Type B pancreatic cell (in vitro differentiated cells): ENCODE results near the gene MEF2A. TPM values are rescaled to one million over a fixed set of nuclear protein-coding genes. Genes with fewer than 3 reads are reported as not detected.

Source experiments
- DNase-seq: peaks from one replicate; pipeline ENCODE4 v3.0.0; 2021; ENCODE audit warnings: mixed read lengths; ENCODE audit not compliant: unreplicated experiment; ENCODE audit errors: extremely low spot score
- H3K27ac Mint-ChIP-seq: 2 replicates; pipeline ENCODE4 v1.8.0; 2021; ENCODE audit warnings: mild to moderate bottlenecking, mixed read lengths
- H3K27me3 Mint-ChIP-seq: 2 replicates; pipeline ENCODE4 v1.8.0; 2021; ENCODE audit warnings: mixed read lengths
- H3K36me3 Mint-ChIP-seq: 2 replicates; pipeline ENCODE4 v1.8.0; 2021; ENCODE audit warnings: mixed read lengths
- H3K4me1 Mint-ChIP-seq: one replicate; pipeline ENCODE4 v1.8.0; 2021; ENCODE audit warnings: mixed read lengths; ENCODE audit not compliant: unreplicated experiment
- H3K4me3 Mint-ChIP-seq: 2 replicates; pipeline ENCODE4 v1.8.0; 2021; ENCODE audit warnings: mild to moderate bottlenecking, mixed read lengths
- H3K9me3 Mint-ChIP-seq: 2 replicates; pipeline ENCODE4 v1.8.0; 2021; ENCODE audit warnings: mixed read lengths
- total RNA-seq: library from RNA; stranded (reverse); gene quantifications from 2 replicates; pipeline ENCODE4 v1.2.1, GENCODE V29; 2021; ENCODE audit warnings: low replicate concordance
- TF ChIP-seq, protein P1 (sequence below): fragments of 200-600 bp; sonication (generic); conservative IDR thresholded peaks from 2 replicates; pipeline ENCODE4 v1.5.0; 2021; ENCODE audit warnings: antibody characterized with exemption, mild to moderate bottlenecking

Gene MEF2A
- total RNA-seq, 1 donor from 2014 or later, result 26.0 TPM

DNA sequence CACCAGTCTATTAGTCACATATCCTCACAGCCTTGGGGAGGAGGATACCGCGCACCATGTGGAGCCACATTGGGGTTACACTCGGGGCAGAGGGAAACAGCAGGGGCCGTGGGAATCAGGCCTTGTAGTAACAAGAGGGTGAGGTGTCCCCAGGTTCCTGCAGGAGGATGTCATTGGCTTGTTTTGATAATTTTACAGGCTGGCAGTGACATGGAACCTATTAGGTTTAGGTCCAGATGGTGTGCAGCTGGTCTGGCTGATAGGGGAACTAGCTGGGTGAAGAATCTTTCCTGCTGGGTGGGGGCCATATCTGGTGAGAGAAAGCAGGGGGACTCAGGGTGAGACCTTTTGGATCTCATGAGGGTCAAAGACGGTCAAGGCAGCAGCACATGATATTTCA is 9.8 kb upstream of the MEF2A start:
- peaks cover under 1% of the 10 kb centered on the region for H3K27me3 Mint-ChIP-seq

GRCh38 chr15:99556578-99556977 is 9.2 kb upstream of the MEF2A start:
- Mint-ChIP-seq H3K4me3 (no peak overlapping the region), H3K36me3 (no peaks in the 10 kb centered on the region), H3K9me3 (no peaks in the 10 kb centered on the region), H3K27me3 (peaks cover 3% of the 10 kb centered on the region), H3K4me1 (peaks cover 5% of the 10 kb centered on the region), H3K27ac (no peak overlapping the region)
- no peak for DNase-seq
- TF ChIP-seq, protein P1, sequence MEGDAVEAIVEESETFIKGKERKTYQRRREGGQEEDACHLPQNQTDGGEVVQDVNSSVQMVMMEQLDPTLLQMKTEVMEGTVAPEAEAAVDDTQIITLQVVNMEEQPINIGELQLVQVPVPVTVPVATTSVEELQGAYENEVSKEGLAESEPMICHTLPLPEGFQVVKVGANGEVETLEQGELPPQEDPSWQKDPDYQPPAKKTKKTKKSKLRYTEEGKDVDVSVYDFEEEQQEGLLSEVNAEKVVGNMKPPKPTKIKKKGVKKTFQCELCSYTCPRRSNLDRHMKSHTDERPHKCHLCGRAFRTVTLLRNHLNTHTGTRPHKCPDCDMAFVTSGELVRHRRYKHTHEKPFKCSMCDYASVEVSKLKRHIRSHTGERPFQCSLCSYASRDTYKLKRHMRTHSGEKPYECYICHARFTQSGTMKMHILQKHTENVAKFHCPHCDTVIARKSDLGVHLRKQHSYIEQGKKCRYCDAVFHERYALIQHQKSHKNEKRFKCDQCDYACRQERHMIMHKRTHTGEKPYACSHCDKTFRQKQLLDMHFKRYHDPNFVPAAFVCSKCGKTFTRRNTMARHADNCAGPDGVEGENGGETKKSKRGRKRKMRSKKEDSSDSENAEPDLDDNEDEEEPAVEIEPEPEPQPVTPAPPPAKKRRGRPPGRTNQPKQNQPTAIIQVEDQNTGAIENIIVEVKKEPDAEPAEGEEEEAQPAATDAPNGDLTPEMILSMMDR, result no peak

More for the DNA sequence above, 9.8 kb upstream of the MEF2A start:
- Mint-ChIP-seq H3K27ac (no peak overlapping the region), H3K4me1 (peaks cover 5% of the 10 kb centered on the region), H3K4me3 (no peak overlapping the region), H3K9me3 (no peaks in the 10 kb centered on the region), H3K36me3 (no peaks in the 10 kb centered on the region)
- no peak for DNase-seq
- TF ChIP-seq, protein P1, result no peak

GRCh38 chr15:99558084-99558483 is 7.7 kb upstream of the MEF2A start:
- TF ChIP-seq, protein P1, result no peak
- Mint-ChIP-seq H3K27ac (no peak overlapping the region), H3K36me3 (no peaks in the 10 kb centered on the region), H3K27me3 (peaks cover 8% of the 10 kb centered on the region), H3K9me3 (no peaks in the 10 kb centered on the region), H3K4me1 (peaks cover 5% of the 10 kb centered on the region), H3K4me3 (no peak overlapping the region)
- no peak for DNase-seq

GRCh38 chr15:99558571-99558970 is 7.2 kb upstream of the MEF2A start:
- TF ChIP-seq, protein P1, result no peak
- DNase-seq, result no peak
- H3K27me3 Mint-ChIP-seq, result peaks cover 8% of the 10 kb centered on the region
- peaks cover 6% of the 10 kb centered on the region for H3K4me1 Mint-ChIP-seq
- H3K4me3 Mint-ChIP-seq, result no peak overlapping the region
- no peaks in the 10 kb centered on the region for H3K36me3 Mint-ChIP-seq
- H3K27ac Mint-ChIP-seq, result no peak overlapping the region
- no peaks in the 10 kb centered on the region for H3K9me3 Mint-ChIP-seq

- no peak overlapping the region for H3K4me3 Mint-ChIP-seq
- H3K36me3 Mint-ChIP-seq, result no peaks in the 10 kb centered on the region
- no peak overlapping the region for H3K27ac Mint-ChIP-seq
- H3K9me3 Mint-ChIP-seq, result no peaks in the 10 kb centered on the region
- TF ChIP-seq, protein P1, result no peak
- no peak for DNase-seq
- H3K4me1 Mint-ChIP-seq, result peaks cover 20% of the 10 kb centered on the region
- H3K27me3 Mint-ChIP-seq, result peaks cover 10% of the 10 kb centered on the region
These were observed 4.1 kb upstream of the MEF2A start for GRCh38 chr15:99561476-99562230.
